Liver (tissue), 3 donors: ENCODE results near the gene CARMIL1.

Experiments
- CTCF ChIP-seq: fragments of 150-350 bp; IDR thresholded peaks from 2 replicates; pipeline ENCODE4 v1.5.1; 2017; ENCODE audit warnings: improper control_type of control experiment, low read depth, low read length; ENCODE audit not compliant: missing input control
- JUND ChIP-seq, 2 donors: IDR thresholded peaks; 2 replicates each; pipeline ENCODE4 v1.6.1; 2016; ENCODE audit warnings: antibody characterized with exemption in 2 of 2
- REST ChIP-seq: IDR thresholded peaks from 2 replicates; pipeline ENCODE4 v1.6.1; 2016; ENCODE audit warnings: antibody characterized with exemption, mild to moderate bottlenecking
- donor health status: healthy.
- donor health status: healthy.

GRCh38 chr6:25472906-25473305 is 193.7 kb downstream of the CARMIL1 start:
- TF ChIP-seq REST (no peak), CTCF (no peak), JUND (IDR thresholded peaks at IDR 0.05) (no peak)
